GM12878 (cell line): ENCODE measurements around the gene PPAN.

Experiments
- CHD1 ChIP-seq: IDR thresholded peaks from 2 replicates; pipeline ENCODE4 v1.6.1; 2012; ENCODE audit warnings: low read depth, low read length, improper control_type of control experiment
- EZH2 ChIP-seq: IDR thresholded peaks from 2 replicates; pipeline ENCODE4 v1.6.1; 2012; ENCODE audit warnings: low read depth, mild to moderate bottlenecking, control low read depth, inconsistent platforms, low read length, borderline replicate concordance; ENCODE audit not compliant: control insufficient read depth
- IKZF1 ChIP-seq: fragments of 450-650 bp; conservative IDR thresholded peaks from 2 replicates; pipeline ENCODE4 v1.6.1; 2017; ENCODE audit warnings: antibody characterized with exemption, mild to moderate bottlenecking
- JUNB ChIP-seq: IDR thresholded peaks from 2 replicates; pipeline ENCODE4 v1.6.1; 2016; ENCODE audit warnings: antibody characterized with exemption, mild to moderate bottlenecking
- NRF1 ChIP-seq: conservative IDR thresholded peaks from 2 replicates; pipeline ENCODE4 v1.6.1; 2011; ENCODE audit warnings: mild to moderate bottlenecking, low read depth, low read length, improper control_type of control experiment
- POLR2A ChIP-seq: IDR thresholded peaks from 2 replicates; pipeline ENCODE4 v1.6.1; 2011; ENCODE audit warnings: low read depth, mild to moderate bottlenecking, low read length
- SMAD5 ChIP-seq: IDR thresholded peaks from 2 replicates; pipeline ENCODE4 v1.6.1; 2016; ENCODE audit warnings: antibody characterized with exemption, low read depth
- SMC3 ChIP-seq: IDR thresholded peaks from 2 replicates; pipeline ENCODE4 v1.6.1; 2011; ENCODE audit warnings: low read length, improper control_type of control experiment, borderline replicate concordance
- TAF1 ChIP-seq: IDR thresholded peaks from 2 replicates; pipeline ENCODE4 v1.6.1; 2011; ENCODE audit warnings: mild to moderate bottlenecking, low read depth, low read length, borderline replicate concordance
- TCF7 ChIP-seq: IDR thresholded peaks from 2 replicates; pipeline ENCODE4 v1.6.1; 2014; ENCODE audit warnings: antibody characterized with exemption, borderline replicate concordance
- WRNIP1 ChIP-seq: IDR thresholded peaks from 2 replicates; pipeline ENCODE4 v1.6.1; 2011; ENCODE audit warnings: low read depth, low read length, improper control_type of control experiment, borderline replicate concordance
- YY1 ChIP-seq: IDR thresholded peaks from 2 replicates; pipeline ENCODE4 v1.6.1; 2011; ENCODE audit warnings: low read depth, mild to moderate bottlenecking, low read length
- TF ChIP-seq, protein P1 (sequence below), 3 experiments: IDR thresholded peaks in 2 of 3; conservative IDR thresholded peaks in 1 of 3; 2 replicates each; pipeline ENCODE4 v1.5.1; 2011; ENCODE audit warnings: low read depth in 3 of 3, low read length in 3 of 3, mild to moderate bottlenecking in 3 of 3, control low read depth in 2 of 3, moderate library complexity in 2 of 3, inconsistent platforms in 1 of 3, mixed read lengths in 1 of 3; ENCODE audit not compliant: control insufficient read depth in 2 of 3, insufficient read depth in 1 of 3; ENCODE audit errors: extremely low read depth in 1 of 3
- TF ChIP-seq, protein P2 (sequence below): IDR thresholded peaks from 2 replicates; pipeline ENCODE4 v1.6.1; 2011; ENCODE audit warnings: low read depth, low read length, improper control_type of control experiment, borderline replicate concordance

DNA sequence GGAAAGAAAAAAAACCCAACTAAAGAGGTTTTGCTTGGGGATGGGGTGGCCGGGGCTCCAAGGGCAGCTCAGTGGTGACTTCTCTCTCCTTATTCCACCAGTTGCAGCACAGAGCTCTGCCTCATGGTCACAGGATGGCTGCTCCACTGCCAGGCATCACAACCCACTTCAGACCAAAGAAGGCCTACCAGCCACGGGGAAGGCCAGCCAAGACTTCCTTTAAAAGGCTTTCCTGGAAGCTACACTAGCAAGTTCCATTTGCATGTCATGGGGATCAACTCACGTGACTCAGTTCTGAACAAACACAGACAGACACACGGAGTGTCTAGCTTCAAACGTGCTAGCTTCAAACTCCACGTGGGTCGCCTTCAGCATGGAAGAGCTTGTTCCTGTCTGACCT lies 26.7 kb downstream of the PPAN start:
- TF ChIP-seq SMC3 = no peak
- TF ChIP-seq, protein P1, sequence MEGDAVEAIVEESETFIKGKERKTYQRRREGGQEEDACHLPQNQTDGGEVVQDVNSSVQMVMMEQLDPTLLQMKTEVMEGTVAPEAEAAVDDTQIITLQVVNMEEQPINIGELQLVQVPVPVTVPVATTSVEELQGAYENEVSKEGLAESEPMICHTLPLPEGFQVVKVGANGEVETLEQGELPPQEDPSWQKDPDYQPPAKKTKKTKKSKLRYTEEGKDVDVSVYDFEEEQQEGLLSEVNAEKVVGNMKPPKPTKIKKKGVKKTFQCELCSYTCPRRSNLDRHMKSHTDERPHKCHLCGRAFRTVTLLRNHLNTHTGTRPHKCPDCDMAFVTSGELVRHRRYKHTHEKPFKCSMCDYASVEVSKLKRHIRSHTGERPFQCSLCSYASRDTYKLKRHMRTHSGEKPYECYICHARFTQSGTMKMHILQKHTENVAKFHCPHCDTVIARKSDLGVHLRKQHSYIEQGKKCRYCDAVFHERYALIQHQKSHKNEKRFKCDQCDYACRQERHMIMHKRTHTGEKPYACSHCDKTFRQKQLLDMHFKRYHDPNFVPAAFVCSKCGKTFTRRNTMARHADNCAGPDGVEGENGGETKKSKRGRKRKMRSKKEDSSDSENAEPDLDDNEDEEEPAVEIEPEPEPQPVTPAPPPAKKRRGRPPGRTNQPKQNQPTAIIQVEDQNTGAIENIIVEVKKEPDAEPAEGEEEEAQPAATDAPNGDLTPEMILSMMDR (IDR thresholded peaks at IDR 0.05 in 2 of 3, conservative IDR thresholded peaks at IDR 0.05 in 1 of 3; ENCODE audit: control insufficient read depth in 2 of 3, extremely low read depth in 1 of 3, insufficient read depth in 1 of 3, low read depth in 3 of 3, low read length in 3 of 3) = no peak
- no peak for TF ChIP-seq EZH2
- no peak for TF ChIP-seq CHD1
- TF ChIP-seq YY1 = no peak
- TF ChIP-seq SMAD5 = no peak
- TF ChIP-seq, protein P2, sequence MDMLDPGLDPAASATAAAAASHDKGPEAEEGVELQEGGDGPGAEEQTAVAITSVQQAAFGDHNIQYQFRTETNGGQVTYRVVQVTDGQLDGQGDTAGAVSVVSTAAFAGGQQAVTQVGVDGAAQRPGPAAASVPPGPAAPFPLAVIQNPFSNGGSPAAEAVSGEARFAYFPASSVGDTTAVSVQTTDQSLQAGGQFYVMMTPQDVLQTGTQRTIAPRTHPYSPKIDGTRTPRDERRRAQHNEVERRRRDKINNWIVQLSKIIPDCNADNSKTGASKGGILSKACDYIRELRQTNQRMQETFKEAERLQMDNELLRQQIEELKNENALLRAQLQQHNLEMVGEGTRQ = no peak
- no peak for TF ChIP-seq JUNB
- TF ChIP-seq IKZF1 = no peak
- no peak for TF ChIP-seq TCF7
- no peak for TF ChIP-seq TAF1
- TF ChIP-seq POLR2A = no peak
- no peak for TF ChIP-seq WRNIP1
- TF ChIP-seq NRF1 = no peak
